ENCODE data around the gene NSG2.
"Not testable (repeated sequence)": the region's sequence is repeated elsewhere in the genome, so short reads cannot be mapped to it uniquely, and the experiment has no call there.

Gene NSG2

GRCh38 chr5:174101195-174101730 is 55.8 kb downstream of the NSG2 start:
- DNase-seq (ENCODE audit: low read depth in 2 of 2): no peak

- not testable (repeated sequence) for DNase-seq (ENCODE audit: low read depth in 2 of 2)
Observed at GRCh38 chr5:174102574-174102973, 57.1 kb downstream of the NSG2 start.

- no peak for DNase-seq (ENCODE audit: low read depth in 2 of 2)
Observed at GRCh38 chr5:174106997-174107655, 61.6 kb downstream of the NSG2 start.

GRCh38 chr5:174108745-174109144 is 63.2 kb downstream of the NSG2 start:
- DNase-seq (ENCODE audit: low read depth in 2 of 2): no peak

GRCh38 chr5:174109698-174110260 is 64.3 kb downstream of the NSG2 start:
- no peak for DNase-seq (ENCODE audit: low read depth in 2 of 2)

- DNase-seq (ENCODE audit: low read depth in 2 of 2): no peak
Observed at GRCh38 chr5:174110310-174110709, 64.8 kb downstream of the NSG2 start.

- no peak for DNase-seq (ENCODE audit: low read depth in 2 of 2)
Observed at GRCh38 chr5:174111287-174111973, 65.9 kb downstream of the NSG2 start.

- DNase-seq (ENCODE audit: low read depth in 2 of 2): no peak
Observed at GRCh38 chr5:174115226-174115625, 69.7 kb downstream of the NSG2 start.

GRCh38 chr5:174118823-174119467 is 73.4 kb downstream of the NSG2 start:
- no peak for DNase-seq (ENCODE audit: low read depth in 2 of 2)

GRCh38 chr5:174119468-174119881 is 74.0 kb downstream of the NSG2 start:
- no peak for DNase-seq (ENCODE audit: low read depth in 2 of 2)

- DNase-seq (ENCODE audit: low read depth in 2 of 2): no peak
Observed at GRCh38 chr5:174120401-174121005, 75.0 kb downstream of the NSG2 start.

GRCh38 chr5:174134545-174134944 is 89.0 kb downstream of the NSG2 start:
- no peak for DNase-seq (ENCODE audit: low read depth in 2 of 2)

GRCh38 chr5:174139623-174140022 is 94.1 kb downstream of the NSG2 start:
- DNase-seq (ENCODE audit: low read depth in 2 of 2): no peak

GRCh38 chr5:174140452-174141020 is 95.0 kb downstream of the NSG2 start:
- DNase-seq (ENCODE audit: low read depth in 2 of 2): no peak

GRCh38 chr5:174141398-174141797 is 95.9 kb downstream of the NSG2 start:
- no peak for DNase-seq (ENCODE audit: low read depth in 2 of 2)

- DNase-seq (ENCODE audit: low read depth in 2 of 2): no peak
Observed at GRCh38 chr5:174145091-174145490, 99.6 kb downstream of the NSG2 start.

GRCh38 chr5:174145821-174146220 is 100.3 kb downstream of the NSG2 start:
- no peak for DNase-seq (ENCODE audit: low read depth in 2 of 2)

- DNase-seq (ENCODE audit: low read depth in 2 of 2): no peak
Observed at GRCh38 chr5:174146556-174146955, 101.0 kb downstream of the NSG2 start.

- not testable (repeated sequence) for DNase-seq (ENCODE audit: low read depth in 2 of 2)
Observed at GRCh38 chr5:174147012-174147411, 101.5 kb downstream of the NSG2 start.

GRCh38 chr5:174147551-174147950 is 102.0 kb downstream of the NSG2 start:
- DNase-seq (ENCODE audit: low read depth in 2 of 2): no peak

- no peak for DNase-seq (ENCODE audit: low read depth in 2 of 2)
Observed at GRCh38 chr5:174148721-174149120, 103.2 kb downstream of the NSG2 start.

GRCh38 chr5:174149426-174149825 is 103.9 kb downstream of the NSG2 start:
- DNase-seq (ENCODE audit: low read depth in 2 of 2): no peak
